ENCODE results near the gene ALG3.

The ALG3 gene

DNA sequence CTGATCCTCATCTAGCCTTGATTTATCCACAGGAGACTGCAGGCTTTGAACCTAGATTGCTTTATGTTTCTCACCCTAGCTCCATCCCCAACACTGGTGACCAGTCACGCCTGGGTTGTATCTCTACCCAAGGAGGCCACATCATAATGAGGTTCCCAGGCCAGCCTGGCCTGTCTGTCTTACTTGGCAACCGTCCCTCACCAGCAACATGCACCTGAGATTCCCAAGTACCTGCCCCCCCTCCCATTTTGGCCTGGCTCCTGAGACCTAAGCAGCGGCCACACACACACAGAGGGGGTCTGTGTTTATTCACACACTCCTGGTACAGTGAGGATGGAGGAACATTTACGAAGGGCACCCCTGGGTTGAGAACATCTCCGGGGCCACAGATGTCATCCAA is 10.2 kb upstream of the ALG3 start:
- no peak overlapping the region for H3K27ac ChIP-seq (ENCODE audit: low read depth, low read length)
- H3K27me3 ChIP-seq (ENCODE audit: control insufficient read depth in 1 of 2, insufficient read depth in 2 of 2, low read length in 2 of 2): peaks cover 32 to 57% of the 10 kb centered on the region in 2 donors
- H3K9me3 ChIP-seq (ENCODE audit: low read length): no peaks in the 10 kb centered on the region
- no peaks in the 10 kb centered on the region for H3K36me3 ChIP-seq (ENCODE audit: insufficient read depth, low read length)
- no peak overlapping the region for H3K9ac ChIP-seq (ENCODE audit: low read length)
- H3K4me1 ChIP-seq (ENCODE audit: insufficient read depth, low read length): peaks cover 4% of the 10 kb centered on the region
- H3K4me3 ChIP-seq (ENCODE audit: low read depth in 1 of 2, low read length in 2 of 2): no peak overlapping the region

DNA sequence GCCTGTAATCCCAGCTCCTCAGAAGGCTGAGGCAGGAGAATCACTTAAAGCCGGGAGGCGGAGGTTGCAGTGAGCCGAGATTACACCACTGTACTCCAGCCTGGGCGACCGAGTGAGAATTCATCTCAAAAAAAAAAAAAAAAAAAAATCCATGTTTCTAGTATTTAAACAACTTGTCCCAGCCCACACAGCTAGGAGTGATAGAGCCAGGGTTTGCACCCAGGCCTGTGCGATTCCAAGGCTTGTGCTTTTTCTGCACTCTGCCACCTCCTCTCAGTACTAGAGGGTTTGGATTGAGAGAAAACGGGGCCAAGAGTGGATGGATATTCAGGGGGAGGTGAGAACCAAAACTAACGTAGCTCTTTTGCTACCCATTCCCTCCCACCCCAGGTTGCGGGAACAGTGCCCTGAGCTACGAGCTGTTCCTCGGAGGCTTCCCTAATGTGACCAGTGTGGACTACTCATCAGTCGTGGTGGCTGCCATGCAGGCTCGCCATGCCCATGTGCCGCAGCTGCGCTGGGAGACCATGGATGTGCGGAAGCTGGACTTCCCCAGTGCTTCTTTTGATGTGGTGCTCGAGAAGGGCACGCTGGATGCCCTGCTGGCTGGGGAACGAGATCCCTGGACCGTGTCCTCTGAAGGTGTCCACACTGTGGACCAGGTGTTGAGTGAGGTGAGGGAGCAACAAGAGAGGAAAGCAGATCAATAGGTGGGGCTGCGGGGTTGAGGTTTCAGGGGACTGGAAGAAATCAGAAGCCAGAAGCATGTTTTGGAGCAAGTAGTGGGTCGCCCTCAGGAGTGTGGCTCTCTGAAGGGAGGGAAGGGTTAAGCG is 8.5 kb upstream of the ALG3 start:
- H3K27ac ChIP-seq (ENCODE audit: low read depth, low read length): no peak overlapping the region
- peaks cover 4% of the 10 kb centered on the region for H3K4me1 ChIP-seq (ENCODE audit: insufficient read depth, low read length)
- no peaks in the 10 kb centered on the region for H3K9me3 ChIP-seq (ENCODE audit: low read length)
- H3K27me3 ChIP-seq (ENCODE audit: control insufficient read depth in 1 of 2, insufficient read depth in 2 of 2, low read length in 2 of 2): peaks cover 23 to 46% of the 10 kb centered on the region in 2 donors
- H3K36me3 ChIP-seq (ENCODE audit: insufficient read depth, low read length): no peaks in the 10 kb centered on the region
- H3K4me3 ChIP-seq (ENCODE audit: low read depth in 1 of 2, low read length in 2 of 2): no peak overlapping the region
- no peak overlapping the region for H3K9ac ChIP-seq (ENCODE audit: low read length)

- no peaks in the 10 kb centered on the region for H3K36me3 ChIP-seq (ENCODE audit: insufficient read depth, low read length)
- H3K4me3 ChIP-seq (ENCODE audit: low read depth in 1 of 2, low read length in 2 of 2): no peak overlapping the region
- peaks cover 14 to 30% of the 10 kb centered on the region in 2 donors for H3K27me3 ChIP-seq (ENCODE audit: control insufficient read depth in 1 of 2, insufficient read depth in 2 of 2, low read length in 2 of 2)
- no peaks in the 10 kb centered on the region for H3K9me3 ChIP-seq (ENCODE audit: low read length)
- no peak overlapping the region for H3K9ac ChIP-seq (ENCODE audit: low read length)
- peaks cover 4% of the 10 kb centered on the region for H3K4me1 ChIP-seq (ENCODE audit: insufficient read depth, low read length)
- H3K27ac ChIP-seq (ENCODE audit: low read depth, low read length): no peak overlapping the region
These were observed 6.7 kb upstream of the ALG3 start for GRCh38 chr3:184255291-184256039.

DNA sequence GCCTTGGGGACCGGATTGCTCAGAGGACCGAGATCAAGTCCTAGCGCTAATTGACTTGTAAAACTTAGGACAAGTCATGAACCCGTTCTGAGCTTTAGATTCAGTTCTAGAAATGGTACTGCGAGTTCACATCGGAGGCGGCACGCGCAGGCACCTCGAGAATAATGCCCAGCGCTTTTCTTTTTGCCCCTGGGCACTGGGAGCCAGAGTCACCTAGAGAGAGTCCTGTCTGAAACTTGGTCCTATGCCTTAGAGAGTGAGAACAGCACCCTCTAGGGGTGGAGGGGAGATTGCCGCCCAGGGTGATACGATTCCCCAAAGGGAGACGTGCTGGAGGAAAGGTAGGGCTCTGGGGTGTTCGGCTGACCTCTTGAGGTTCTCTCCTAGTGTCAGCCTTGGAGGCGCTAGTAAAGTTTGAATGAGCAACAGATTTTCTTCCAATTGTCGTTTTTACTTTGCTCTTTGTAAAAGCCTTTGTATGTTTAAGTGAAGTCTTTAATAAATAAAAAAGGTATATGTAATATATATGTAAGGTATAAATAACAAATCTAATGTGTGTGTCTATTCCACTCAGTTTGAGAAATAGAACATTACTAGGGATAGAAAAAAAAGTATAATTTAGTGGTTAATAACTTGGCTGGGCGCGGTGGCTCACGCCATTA is 1.5 kb upstream of the ALG3 start:
- Histone ChIP-seq H3K27ac (ENCODE audit: low read depth, low read length) (peak overlapping the region; percentile 45), H3K4me1 (ENCODE audit: insufficient read depth, low read length) (peaks cover 15% of the 10 kb centered on the region), H3K9me3 (ENCODE audit: low read length) (no peaks in the 10 kb centered on the region), H3K36me3 (ENCODE audit: insufficient read depth, low read length) (peaks cover 3% of the 10 kb centered on the region), H3K27me3 (ENCODE audit: control insufficient read depth in 1 of 2, insufficient read depth in 2 of 2, low read length in 2 of 2) (no peaks in the 10 kb centered on the region), H3K4me3 (ENCODE audit: low read depth in 1 of 2, low read length in 2 of 2) (peak overlapping the region; percentile 76 to 89), H3K9ac (ENCODE audit: low read length) (peak overlapping the region; percentile 57)

GRCh38 chr3:184249412-184250166 is 827 bp upstream of the ALG3 start, which contains the start of gene EEF1AKMT4:
Gene EEF1AKMT4, plus strand, starts transcription at chr3:184249672. Its CDS starts 23 bp downstream, at chr3:184249695.
- H3K36me3 ChIP-seq (ENCODE audit: insufficient read depth, low read length): peaks cover 10% of the 10 kb centered on the region
- peak within 1 kb of the TSS; percentile 94 for H3K27ac ChIP-seq (ENCODE audit: low read depth, low read length)
- no peaks in the 10 kb centered on the region for H3K27me3 ChIP-seq (ENCODE audit: control insufficient read depth in 1 of 2, insufficient read depth in 2 of 2, low read length in 2 of 2)
- H3K4me1 ChIP-seq (ENCODE audit: insufficient read depth, low read length): peaks cover 15% of the 10 kb centered on the region
- peak within 1 kb of the TSS; percentile 89 to 92 for H3K4me3 ChIP-seq (ENCODE audit: low read depth in 1 of 2, low read length in 2 of 2)
- peak within 1 kb of the TSS; percentile 81 for H3K9ac ChIP-seq (ENCODE audit: low read length)
- no peaks in the 10 kb centered on the region for H3K9me3 ChIP-seq (ENCODE audit: low read length)

GRCh38 chr3:184242297-184242685 is 6.5 kb downstream of the ALG3 start:
- H3K9ac ChIP-seq (ENCODE audit: low read length): no peak overlapping the region
- H3K27me3 ChIP-seq (ENCODE audit: control insufficient read depth in 1 of 2, insufficient read depth in 2 of 2, low read length in 2 of 2): peaks cover 0 to 30% of the 10 kb centered on the region in 2 donors
- H3K9me3 ChIP-seq (ENCODE audit: low read length): no peaks in the 10 kb centered on the region
- peaks cover 33% of the 10 kb centered on the region for H3K36me3 ChIP-seq (ENCODE audit: insufficient read depth, low read length)
- no peaks in the 10 kb centered on the region for H3K4me1 ChIP-seq (ENCODE audit: insufficient read depth, low read length)
- H3K4me3 ChIP-seq (ENCODE audit: low read depth in 1 of 2, low read length in 2 of 2): no peak overlapping the region
- H3K27ac ChIP-seq (ENCODE audit: low read depth, low read length): no peak overlapping the region

GRCh38 chr3:184241447-184242296 is 7.1 kb downstream of the ALG3 start:
- no peaks in the 10 kb centered on the region for H3K9me3 ChIP-seq (ENCODE audit: low read length)
- peaks cover 33% of the 10 kb centered on the region for H3K36me3 ChIP-seq (ENCODE audit: insufficient read depth, low read length)
- no peak overlapping the region for H3K4me3 ChIP-seq (ENCODE audit: low read depth in 1 of 2, low read length in 2 of 2)
- no peak overlapping the region for H3K9ac ChIP-seq (ENCODE audit: low read length)
- no peak overlapping the region for H3K27ac ChIP-seq (ENCODE audit: low read depth, low read length)
- no peaks in the 10 kb centered on the region for H3K4me1 ChIP-seq (ENCODE audit: insufficient read depth, low read length)
- peaks cover 4 to 30% of the 10 kb centered on the region in 2 donors for H3K27me3 ChIP-seq (ENCODE audit: control insufficient read depth in 1 of 2, insufficient read depth in 2 of 2, low read length in 2 of 2)

DNA sequence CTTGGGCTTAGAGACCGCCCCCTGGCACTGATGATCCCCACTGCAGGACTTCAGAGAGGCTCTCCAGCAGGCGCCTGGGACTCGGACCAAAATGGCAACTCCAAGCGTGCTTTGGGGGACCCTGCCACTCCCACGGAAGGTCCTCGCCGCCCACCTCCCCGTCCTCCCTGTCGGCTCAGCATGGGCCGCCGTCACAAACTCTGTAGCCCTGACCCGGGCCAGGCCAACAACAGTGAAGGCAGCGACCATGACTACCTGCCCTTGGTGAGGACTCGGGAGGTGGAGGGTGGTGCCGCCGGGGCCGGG is 7.7 kb downstream of the ALG3 start:
- Histone ChIP-seq H3K4me3 (ENCODE audit: low read depth in 1 of 2, low read length in 2 of 2) (no peak overlapping the region), H3K4me1 (ENCODE audit: insufficient read depth, low read length) (no peaks in the 10 kb centered on the region), H3K9ac (ENCODE audit: low read length) (no peak overlapping the region), H3K27ac (ENCODE audit: low read depth, low read length) (no peak overlapping the region), H3K27me3 (ENCODE audit: control insufficient read depth in 1 of 2, insufficient read depth in 2 of 2, low read length in 2 of 2) (peaks cover 4 to 30% of the 10 kb centered on the region in 2 donors), H3K36me3 (ENCODE audit: insufficient read depth, low read length) (peaks cover 33% of the 10 kb centered on the region), H3K9me3 (ENCODE audit: low read length) (no peaks in the 10 kb centered on the region)

DNA sequence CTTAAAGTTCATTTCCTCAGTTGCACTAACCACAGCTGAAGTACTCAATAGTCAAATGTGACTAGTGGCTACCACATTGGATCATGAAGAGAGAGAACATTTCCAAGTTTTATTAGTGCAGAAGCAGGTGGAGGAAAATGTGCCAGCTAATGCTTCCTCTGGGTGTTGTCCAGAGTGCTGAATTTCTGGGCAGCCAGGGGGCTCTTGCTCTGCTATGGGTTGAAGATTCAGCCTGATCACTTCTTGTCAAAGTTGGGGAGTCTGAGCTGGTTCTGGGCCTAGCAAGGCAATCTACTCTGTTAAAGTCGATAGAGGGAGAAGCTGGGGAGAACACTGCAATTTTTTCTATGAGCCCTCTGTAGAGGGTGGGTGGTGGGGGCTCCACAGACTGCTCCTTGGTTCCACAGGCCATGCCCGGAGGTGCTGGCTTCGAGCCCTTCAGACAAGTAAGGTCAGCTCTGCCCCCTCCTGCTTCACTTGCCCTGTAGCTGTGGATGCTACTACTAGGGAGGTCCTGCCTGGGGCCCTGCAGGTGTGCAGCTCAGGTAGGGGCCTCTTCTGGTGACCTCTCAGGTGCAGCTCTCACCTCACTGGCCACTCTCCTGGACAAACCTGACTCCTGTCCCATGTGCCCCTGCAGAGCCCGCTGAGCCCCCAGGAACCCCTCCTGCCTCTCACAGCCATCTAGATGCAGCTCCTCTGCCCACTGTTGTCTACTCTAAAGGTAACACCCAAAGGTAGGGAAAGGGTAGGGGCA is 8.2 kb downstream of the ALG3 start:
- Histone ChIP-seq H3K27ac (ENCODE audit: low read depth, low read length) (no peak overlapping the region), H3K9ac (ENCODE audit: low read length) (no peak overlapping the region), H3K36me3 (ENCODE audit: insufficient read depth, low read length) (peaks cover 33% of the 10 kb centered on the region), H3K4me3 (ENCODE audit: low read depth in 1 of 2, low read length in 2 of 2) (no peak overlapping the region), H3K4me1 (ENCODE audit: insufficient read depth, low read length) (no peaks in the 10 kb centered on the region), H3K27me3 (ENCODE audit: control insufficient read depth in 1 of 2, insufficient read depth in 2 of 2, low read length in 2 of 2) (peaks cover 4 to 30% of the 10 kb centered on the region in 2 donors), H3K9me3 (ENCODE audit: low read length) (no peaks in the 10 kb centered on the region)

- H3K27me3 ChIP-seq (ENCODE audit: control insufficient read depth in 1 of 2, insufficient read depth in 2 of 2, low read length in 2 of 2): peaks cover 4 to 30% of the 10 kb centered on the region in 2 donors
- H3K4me1 ChIP-seq (ENCODE audit: insufficient read depth, low read length): no peaks in the 10 kb centered on the region
- peaks cover 24% of the 10 kb centered on the region for H3K36me3 ChIP-seq (ENCODE audit: insufficient read depth, low read length)
- no peak overlapping the region for H3K9ac ChIP-seq (ENCODE audit: low read length)
- H3K4me3 ChIP-seq (ENCODE audit: low read depth in 1 of 2, low read length in 2 of 2): no peak overlapping the region
- no peaks in the 10 kb centered on the region for H3K9me3 ChIP-seq (ENCODE audit: low read length)
- no peak overlapping the region for H3K27ac ChIP-seq (ENCODE audit: low read depth, low read length)
These were observed 9.1 kb downstream of the ALG3 start for GRCh38 chr3:184239708-184240107.

Data from muscle layer of colon (tissue), 2 donors.